Measurements from ENCODE around the gene ARF6.

ARF6 gene

GRCh38 chr14:49945448-49946319, 52.8 kb downstream of the ARF6 start:
- no peak for DNase-seq
